Tibial nerve (tissue), 3 donors: ENCODE results near the gene CST5.
"Not testable (repeated sequence)": the region's sequence is repeated elsewhere in the genome, so short reads cannot be mapped to it uniquely, and the experiment has no call there.

ENCODE experiments used
- CTCF ChIP-seq, 5 experiments: fragments of 200-600 bp in 3 of 5; fragments of 450-650 bp in 2 of 5; sonication (generic) in 3 of 5; IDR thresholded peaks; one replicate each; pipeline ENCODE4 v1.5.1; 2016 to 2019; ENCODE audit warnings: antibody characterized with exemption in 5 of 5, mild to moderate bottlenecking in 3 of 5, moderate library complexity in 2 of 5
- POLR2A ChIP-seq, 2 donors: fragments of 450-650 bp; IDR thresholded peaks; one replicate each; pipeline ENCODE4 v1.6.1; 2017; ENCODE audit warnings: antibody characterized with exemption in 2 of 2, mild to moderate bottlenecking in 2 of 2, moderate library complexity in 2 of 2

- TF ChIP-seq CTCF, POLR2A (IDR thresholded peaks at IDR 0.05): not testable (repeated sequence)
These were observed 34.9 kb upstream of the CST5 start for GRCh38 chr20:23914469-23914868.
